HepG2 (cell line): ENCODE data around the gene ESRP2. TPM values are rescaled to one million over a fixed set of nuclear protein-coding genes. Genes with fewer than 3 reads are reported as not detected.

ENCODE experiments used
- CCDC6 ChIP-seq: sonication (generic); formaldehyde crosslinking; IDR thresholded peaks from 2 replicates; pipeline ENCODE4 v1.8.1; 2022; ENCODE audit warnings: mild to moderate bottlenecking, missing genetic modification reagents, moderate library complexity
- KLF15 ChIP-seq: sonication (generic); formaldehyde crosslinking; IDR thresholded peaks from 2 replicates; pipeline ENCODE4 v1.8.1; 2023; ENCODE audit warnings: borderline replicate concordance, mild to moderate bottlenecking, inconsistent platforms, missing genetic modification reagents, mixed read lengths
- KMT2B ChIP-seq: IDR thresholded peaks from 2 replicates; pipeline ENCODE4 v1.6.1; 2016; ENCODE audit warnings: missing genetic modification reagents, missing compliant biosample characterization
- MBD4 ChIP-seq: IDR thresholded peaks from 2 replicates; pipeline ENCODE4 v1.6.1; 2012; ENCODE audit warnings: low read length, inconsistent platforms, borderline replicate concordance
- MEF2D ChIP-seq: sonication (generic); formaldehyde crosslinking; IDR thresholded peaks from 2 replicates; pipeline ENCODE4 v1.5.1; 2020; ENCODE audit warnings: mild to moderate bottlenecking, missing genetic modification reagents
- PRMT3 ChIP-seq: sonication (generic); formaldehyde crosslinking; IDR thresholded peaks from 2 replicates; pipeline ENCODE4 v1.8.1; 2022; ENCODE audit warnings: low read depth, mild to moderate bottlenecking, moderate library complexity, missing genetic modification reagents, borderline replicate concordance
- RBFOX2 ChIP-seq: fragments of 200-400 bp; formaldehyde crosslinking; IDR thresholded peaks from 2 replicates; pipeline ENCODE4 v1.6.1; 2017; ENCODE audit warnings: low read depth, mild to moderate bottlenecking, low read length
- SNAPC2 ChIP-seq: sonication (generic); formaldehyde crosslinking; IDR thresholded peaks from 2 replicates; pipeline ENCODE4 v1.8.1; 2022; ENCODE audit warnings: mild to moderate bottlenecking, missing genetic modification reagents
- THAP8 ChIP-seq: sonication (generic); formaldehyde crosslinking; IDR thresholded peaks from 2 replicates; pipeline ENCODE4 v1.5.1; 2020; ENCODE audit warnings: missing genetic modification reagents, mild to moderate bottlenecking, borderline replicate concordance
- ZNF10 ChIP-seq: sonication (generic); formaldehyde crosslinking; IDR thresholded peaks from 2 replicates; pipeline ENCODE4 v1.4.0; 2020; ENCODE audit warnings: mild to moderate bottlenecking, low read depth, missing genetic modification reagents, borderline replicate concordance
- ZNF124 ChIP-seq: sonication (generic); formaldehyde crosslinking; IDR thresholded peaks from 2 replicates; pipeline ENCODE4 v1.4.0; 2020; ENCODE audit warnings: missing genetic modification reagents
- ZNF143 ChIP-seq: sonication (generic); formaldehyde crosslinking; IDR thresholded peaks from 2 replicates; pipeline ENCODE4 v1.4.0; 2020; ENCODE audit warnings: missing genetic modification reagents
- ZNF24 ChIP-seq: fragments of 450-650 bp; IDR thresholded peaks from 2 replicates; pipeline ENCODE4 v1.6.1; 2017; ENCODE audit warnings: antibody characterized with exemption, mild to moderate bottlenecking
- ZNF337 ChIP-seq: sonication (generic); formaldehyde crosslinking; IDR thresholded peaks from 2 replicates; pipeline ENCODE4 v1.5.1; 2020; ENCODE audit warnings: missing genetic modification reagents, low read depth, mild to moderate bottlenecking, borderline replicate concordance
- ZNF446 ChIP-seq: sonication (generic); formaldehyde crosslinking; IDR thresholded peaks from 2 replicates; pipeline ENCODE4 v1.5.0; 2020; ENCODE audit warnings: mild to moderate bottlenecking, missing genetic modification reagents
- ZNF558 ChIP-seq: sonication (generic); formaldehyde crosslinking; IDR thresholded peaks from 2 replicates; pipeline ENCODE4 v1.9.0; 2022; ENCODE audit warnings: mild to moderate bottlenecking, missing genetic modification reagents, borderline replicate concordance
- ZNF724P ChIP-seq: sonication (generic); formaldehyde crosslinking; IDR thresholded peaks from 2 replicates; pipeline ENCODE4 v1.8.0; 2022; ENCODE audit warnings: missing genetic modification reagents, borderline replicate concordance
- ZNF790 ChIP-seq: sonication (generic); formaldehyde crosslinking; IDR thresholded peaks from 2 replicates; pipeline ENCODE4 v1.8.0; 2022; ENCODE audit warnings: missing genetic modification reagents, mild to moderate bottlenecking, borderline replicate concordance
- ZNF816 ChIP-seq: sonication (generic); formaldehyde crosslinking; IDR thresholded peaks from 2 replicates; pipeline ENCODE4 v1.8.0; 2022; ENCODE audit warnings: missing genetic modification reagents, mild to moderate bottlenecking, borderline replicate concordance
- polyA plus RNA-seq, 8 experiments: library from polyadenylated mRNA; depleted of rRNA in 3 of 8; stranded (reverse) in 7 of 8; unstranded in 1 of 8; fragments of >200 nt; fragmentation: Illumina TruSeq in 4 of 8; extraction: Trizol in 4 of 8; gene quantifications; 2 replicates each; pipeline versions ENCODE4 v1.2.1 to v1.2.3, GENCODE V29; 2011 to 2016; ENCODE audit warnings: low read depth in 4 of 8, missing spikeins in 1 of 8, mixed read lengths in 1 of 8; ENCODE audit not compliant: insufficient read depth in 1 of 8
- total RNA-seq, 5 experiments: library from RNA; depleted of rRNA; stranded (reverse); fragments of >200 nt; fragmentation: Illumina TruSeq; extraction: Trizol; gene quantifications; 2 replicates each; pipeline ENCODE4 v1.2.3, GENCODE V29; 2016; ENCODE audit warnings: low read depth in 1 of 5
- TF ChIP-seq, protein P1 (sequence below): sonication (generic); formaldehyde crosslinking; IDR thresholded peaks from 2 replicates; pipeline ENCODE4 v1.4.0; 2020; ENCODE audit warnings: missing genetic modification reagents, borderline replicate concordance
- TF ChIP-seq, protein P2 (sequence below): sonication (generic); formaldehyde crosslinking; IDR thresholded peaks from 2 replicates; pipeline ENCODE4 v1.5.0; 2020; ENCODE audit warnings: missing genetic modification reagents

The ESRP2 gene
- total and polyA plus RNA-seq, 2 of the 13 experiments (the other 11 are each of a cell fraction or from before 2014, with no cell fraction given): 21.1 to 32.4 TPM

- TF ChIP-seq, protein P1, sequence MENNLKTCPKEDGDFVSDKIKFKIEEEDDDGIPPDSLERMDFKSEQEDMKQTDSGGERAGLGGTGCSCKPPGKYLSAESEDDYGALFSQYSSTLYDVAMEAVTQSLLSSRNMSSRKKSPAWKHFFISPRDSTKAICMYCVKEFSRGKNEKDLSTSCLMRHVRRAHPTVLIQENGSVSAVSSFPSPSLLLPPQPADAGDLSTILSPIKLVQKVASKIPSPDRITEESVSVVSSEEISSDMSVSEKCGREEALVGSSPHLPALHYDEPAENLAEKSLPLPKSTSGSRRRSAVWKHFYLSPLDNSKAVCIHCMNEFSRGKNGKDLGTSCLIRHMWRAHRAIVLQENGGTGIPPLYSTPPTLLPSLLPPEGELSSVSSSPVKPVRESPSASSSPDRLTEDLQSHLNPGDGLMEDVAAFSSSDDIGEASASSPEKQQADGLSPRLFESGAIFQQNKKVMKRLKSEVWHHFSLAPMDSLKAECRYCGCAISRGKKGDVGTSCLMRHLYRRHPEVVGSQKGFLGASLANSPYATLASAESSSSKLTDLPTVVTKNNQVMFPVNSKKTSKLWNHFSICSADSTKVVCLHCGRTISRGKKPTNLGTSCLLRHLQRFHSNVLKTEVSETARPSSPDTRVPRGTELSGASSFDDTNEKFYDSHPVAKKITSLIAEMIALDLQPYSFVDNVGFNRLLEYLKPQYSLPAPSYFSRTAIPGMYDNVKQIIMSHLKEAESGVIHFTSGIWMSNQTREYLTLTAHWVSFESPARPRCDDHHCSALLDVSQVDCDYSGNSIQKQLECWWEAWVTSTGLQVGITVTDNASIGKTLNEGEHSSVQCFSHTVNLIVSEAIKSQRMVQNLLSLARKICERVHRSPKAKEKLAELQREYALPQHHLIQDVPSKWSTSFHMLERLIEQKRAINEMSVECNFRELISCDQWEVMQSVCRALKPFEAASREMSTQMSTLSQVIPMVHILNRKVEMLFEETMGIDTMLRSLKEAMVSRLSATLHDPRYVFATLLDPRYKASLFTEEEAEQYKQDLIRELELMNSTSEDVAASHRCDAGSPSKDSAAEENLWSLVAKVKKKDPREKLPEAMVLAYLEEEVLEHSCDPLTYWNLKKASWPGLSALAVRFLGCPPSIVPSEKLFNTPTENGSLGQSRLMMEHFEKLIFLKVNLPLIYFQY (CRISPR knock-in tag): peak; percentile 76; the same call in 1 of the 2 replicates
- TF ChIP-seq PRMT3 (CRISPR knock-in tag) (no peak; the same call in 1 of the 2 replicates), ZNF724P (no peak; the same call in none of the 2 replicates), MBD4 (no peak), MEF2D (peak; percentile 82), ZNF143 (no peak; the same call in 1 of the 2 replicates), KLF15 (CRISPR knock-in tag) (peak; percentile 97; the same call in 1 of the 2 replicates), ZNF790 (CRISPR knock-in tag) (no peak; the same call in 1 of the 2 replicates), ZNF816 (peak; percentile 84; the same call in 1 of the 2 replicates), ZNF558 (CRISPR knock-in tag) (0 out of 2 replicates have a peak, but pooled peaks have one; percentile 1), ZNF446 (CRISPR knock-in tag) (no peak), SNAPC2 (no peak), CCDC6 (CRISPR knock-in tag) (peak; percentile 66; the same call in 1 of the 2 replicates), RBFOX2 (peak; percentile 89), ZNF337 (no peak), ZNF10 (CRISPR knock-in tag) (no peak), ZNF24 (no peak), THAP8 (CRISPR knock-in tag) (no peak; the same call in 1 of the 2 replicates), ZNF124 (no peak; the same call in 1 of the 2 replicates), KMT2B (CRISPR knock-in tag) (0 out of 2 replicates have a peak, but pooled peaks have one; percentile 46)
- TF ChIP-seq, protein P2, sequence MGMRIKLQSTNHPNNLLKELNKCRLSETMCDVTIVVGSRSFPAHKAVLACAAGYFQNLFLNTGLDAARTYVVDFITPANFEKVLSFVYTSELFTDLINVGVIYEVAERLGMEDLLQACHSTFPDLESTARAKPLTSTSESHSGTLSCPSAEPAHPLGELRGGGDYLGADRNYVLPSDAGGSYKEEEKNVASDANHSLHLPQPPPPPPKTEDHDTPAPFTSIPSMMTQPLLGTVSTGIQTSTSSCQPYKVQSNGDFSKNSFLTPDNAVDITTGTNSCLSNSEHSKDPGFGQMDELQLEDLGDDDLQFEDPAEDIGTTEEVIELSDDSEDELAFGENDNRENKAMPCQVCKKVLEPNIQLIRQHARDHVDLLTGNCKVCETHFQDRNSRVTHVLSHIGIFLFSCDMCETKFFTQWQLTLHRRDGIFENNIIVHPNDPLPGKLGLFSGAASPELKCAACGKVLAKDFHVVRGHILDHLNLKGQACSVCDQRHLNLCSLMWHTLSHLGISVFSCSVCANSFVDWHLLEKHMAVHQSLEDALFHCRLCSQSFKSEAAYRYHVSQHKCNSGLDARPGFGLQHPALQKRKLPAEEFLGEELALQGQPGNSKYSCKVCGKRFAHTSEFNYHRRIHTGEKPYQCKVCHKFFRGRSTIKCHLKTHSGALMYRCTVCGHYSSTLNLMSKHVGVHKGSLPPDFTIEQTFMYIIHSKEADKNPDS: peak; percentile 82
Measured at GRCh38 chr16:68237243-68238028, 1.5 kb upstream of the ESRP2 start (continued).
